Vagina (tissue), 2 donors: Measurements from ENCODE around the gene ALK.

Experiments
- CTCF ChIP-seq, 3 experiments: fragments of 450-650 bp in 2 of 3; fragments of 200-600 bp in 1 of 3; sonication (generic) in 1 of 3; IDR thresholded peaks; one replicate each; pipeline ENCODE4 v1.5.1; 2017 to 2019; ENCODE audit warnings: antibody characterized with exemption in 3 of 3, mild to moderate bottlenecking in 2 of 3, moderate library complexity in 2 of 3
- POLR2A ChIP-seq, 2 donors: fragments of 450-650 bp; IDR thresholded peaks; one replicate each; pipeline ENCODE4 v1.6.1; 2017; ENCODE audit warnings: antibody characterized with exemption in 2 of 2, mild to moderate bottlenecking in 2 of 2, moderate library complexity in 2 of 2
- POLR2AphosphoS5 ChIP-seq, 2 donors: sonication (generic); formaldehyde crosslinking; IDR thresholded peaks; one replicate each; pipeline ENCODE4 v1.9.0; 2017; ENCODE audit warnings: antibody characterized with exemption in 2 of 2, mild to moderate bottlenecking in 2 of 2, low read depth in 1 of 2; ENCODE audit not compliant: insufficient read depth in 1 of 2

DNA sequence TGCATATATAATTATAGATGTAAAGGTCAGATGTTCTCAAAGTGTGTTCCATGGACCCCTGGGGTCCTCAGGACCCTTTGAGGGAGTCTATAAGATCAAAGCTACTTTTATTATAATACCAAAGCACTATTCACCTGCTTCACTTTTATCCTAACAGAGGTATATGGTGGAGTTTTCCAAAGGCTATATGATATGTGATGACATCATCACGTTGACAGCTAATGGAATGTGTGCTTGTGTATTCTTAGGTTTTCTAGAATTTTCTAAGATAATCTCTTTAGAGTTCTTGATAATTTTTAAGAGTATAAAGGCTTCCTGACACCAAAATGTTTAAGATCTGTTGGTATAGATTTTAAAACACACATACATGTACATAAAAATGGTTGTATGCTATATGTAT, 10.4 kb upstream of the ALK start:
- TF ChIP-seq CTCF (IDR thresholded peaks at IDR 0.05) (no peak), POLR2A (IDR thresholded peaks at IDR 0.05) (no peak), POLR2AphosphoS5 (IDR thresholded peaks at IDR 0.05; ENCODE audit: insufficient read depth in 1 of 2, low read depth in 1 of 2) (no peak)
